ENCODE data around the gene DOK4.

GRCh38 chr16:57533431-57534336 is 47.4 kb upstream of the DOK4 start:
- no peak for TF ChIP-seq CTCF (IDR thresholded peaks at IDR 0.05)
- TF ChIP-seq POLR2AphosphoS5 (IDR thresholded peaks at IDR 0.05; ENCODE audit: insufficient read depth in 1 of 2, low read depth in 1 of 2), result no peak
- TF ChIP-seq POLR2A (IDR thresholded peaks at IDR 0.05), result no peak

All from vagina (tissue), 2 donors.